Prostate gland (tissue), 1 donor: ENCODE data around the gene EPHB4.

Source experiments
- POLR2A ChIP-seq: fragments of 450-650 bp; IDR thresholded peaks from one replicate; pipeline ENCODE4 v1.6.1; 2016; ENCODE audit warnings: antibody characterized with exemption, mild to moderate bottlenecking
- POLR2AphosphoS5 ChIP-seq: sonication (generic); formaldehyde crosslinking; IDR thresholded peaks from one replicate; pipeline ENCODE4 v1.6.1; 2017; ENCODE audit warnings: antibody characterized with exemption

DNA sequence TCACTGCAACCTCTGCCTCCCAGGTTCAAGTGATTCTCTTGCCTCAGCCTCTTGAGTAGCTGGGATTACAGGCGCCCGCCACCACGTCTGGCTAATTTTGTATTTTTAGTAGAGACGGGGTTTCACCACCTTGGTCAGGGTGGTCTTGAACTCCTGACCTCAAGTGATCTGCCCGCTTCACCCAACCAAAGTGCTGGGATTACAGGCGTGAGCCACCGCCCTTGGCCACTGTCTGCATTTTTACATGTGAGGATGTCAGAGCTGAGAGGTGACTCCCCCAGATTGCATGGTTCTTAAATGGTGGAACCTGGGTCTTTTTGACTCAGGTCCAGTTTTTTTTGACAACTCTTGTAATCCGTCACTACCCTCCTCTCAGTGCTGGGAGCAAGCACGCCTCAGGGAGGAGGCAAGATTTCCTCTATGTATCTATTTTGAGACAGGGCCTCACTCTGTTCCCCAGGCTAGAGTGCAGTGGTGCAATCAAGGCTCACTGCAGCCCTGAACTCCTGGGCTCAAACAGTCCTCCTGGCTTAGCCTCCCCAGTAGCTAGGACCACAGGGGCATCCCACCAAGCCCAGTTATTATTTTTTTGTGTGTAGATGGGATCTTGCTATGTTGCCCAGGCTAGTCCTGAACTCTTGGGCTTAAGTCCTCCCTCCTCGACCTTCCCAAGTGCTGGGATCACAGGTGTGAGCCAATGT is 46.4 kb upstream of the EPHB4 start:
- TF ChIP-seq POLR2A (no peak), POLR2AphosphoS5 (no peak)
